ENCODE results near the gene PLA2G4A. TPM values are rescaled to one million over a fixed set of nuclear protein-coding genes. Genes with fewer than 3 reads are reported as not detected.

PLA2G4A gene
- total RNA-seq, 2 experiments from 2014 or later = 0.11 TPM; not detected in 1

- POLR2A ChIA-PET = no interaction called here
- TF ChIP-seq, protein P1, sequence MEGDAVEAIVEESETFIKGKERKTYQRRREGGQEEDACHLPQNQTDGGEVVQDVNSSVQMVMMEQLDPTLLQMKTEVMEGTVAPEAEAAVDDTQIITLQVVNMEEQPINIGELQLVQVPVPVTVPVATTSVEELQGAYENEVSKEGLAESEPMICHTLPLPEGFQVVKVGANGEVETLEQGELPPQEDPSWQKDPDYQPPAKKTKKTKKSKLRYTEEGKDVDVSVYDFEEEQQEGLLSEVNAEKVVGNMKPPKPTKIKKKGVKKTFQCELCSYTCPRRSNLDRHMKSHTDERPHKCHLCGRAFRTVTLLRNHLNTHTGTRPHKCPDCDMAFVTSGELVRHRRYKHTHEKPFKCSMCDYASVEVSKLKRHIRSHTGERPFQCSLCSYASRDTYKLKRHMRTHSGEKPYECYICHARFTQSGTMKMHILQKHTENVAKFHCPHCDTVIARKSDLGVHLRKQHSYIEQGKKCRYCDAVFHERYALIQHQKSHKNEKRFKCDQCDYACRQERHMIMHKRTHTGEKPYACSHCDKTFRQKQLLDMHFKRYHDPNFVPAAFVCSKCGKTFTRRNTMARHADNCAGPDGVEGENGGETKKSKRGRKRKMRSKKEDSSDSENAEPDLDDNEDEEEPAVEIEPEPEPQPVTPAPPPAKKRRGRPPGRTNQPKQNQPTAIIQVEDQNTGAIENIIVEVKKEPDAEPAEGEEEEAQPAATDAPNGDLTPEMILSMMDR (IDR thresholded peaks at IDR 0.05) = no peak
- intact Hi-C loops (cut with micrococcal nuclease) = no loop called here
Observed at GRCh38 chr1:187003353-187003752, 174.6 kb downstream of the PLA2G4A start.

DNA sequence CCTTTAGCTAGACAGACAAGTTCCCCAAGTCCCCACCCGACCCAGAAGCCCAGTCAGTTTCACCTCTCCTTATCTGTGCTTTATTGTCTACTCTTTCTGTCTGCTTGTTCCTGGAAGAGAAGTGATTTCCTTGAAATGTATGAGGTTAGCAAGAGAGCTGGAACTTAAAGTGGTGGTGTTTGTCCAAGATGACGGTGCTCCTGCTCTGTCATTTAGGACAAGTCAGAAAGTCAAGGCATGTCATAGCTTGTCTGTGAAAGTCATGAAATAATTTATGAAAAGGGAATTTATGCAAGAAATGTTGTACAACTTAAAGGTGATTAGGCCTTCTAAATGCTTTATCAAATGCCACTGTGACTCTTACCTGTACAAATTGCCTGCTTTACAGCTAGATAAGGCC, 178.1 kb downstream of the PLA2G4A start:
- Mint-ChIP-seq H3K27ac (no peak overlapping the region), H3K36me3 (ENCODE audit: low read depth) (no peaks in the 10 kb centered on the region), H3K27me3 (peaks cover 2% of the 10 kb centered on the region), H3K9me3 (peaks cover 20% of the 10 kb centered on the region), H3K4me1 (ENCODE audit: low read depth) (no peaks in the 10 kb centered on the region), H3K4me3 (no peak overlapping the region)
- intact Hi-C loops (cut with micrococcal nuclease) = no loop called here
- ChIA-PET CTCF (no interaction called here), POLR2A (no interaction called here)
- ATAC-seq (no peak), DNase-seq (no peak)
- TF ChIP-seq, protein P1 (IDR thresholded peaks at IDR 0.05) = no peak

More at GRCh38 chr1:187003353-187003752, 174.6 kb downstream of the PLA2G4A start:
- peaks cover 7% of the 10 kb centered on the region for H3K27me3 Mint-ChIP-seq
- DNase-seq = no peak
- no peak for ATAC-seq
- peaks cover 8% of the 10 kb centered on the region for H3K9me3 Mint-ChIP-seq
- no peaks in the 10 kb centered on the region for H3K36me3 Mint-ChIP-seq (ENCODE audit: low read depth)
- H3K27ac Mint-ChIP-seq = no peak overlapping the region
- CTCF ChIA-PET = no interaction called here
- no peak overlapping the region for H3K4me3 Mint-ChIP-seq
- no peaks in the 10 kb centered on the region for H3K4me1 Mint-ChIP-seq (ENCODE audit: low read depth)

- POLR2A ChIA-PET = no interaction called here
- Mint-ChIP-seq H3K4me1 (ENCODE audit: low read depth) (no peaks in the 10 kb centered on the region), H3K27ac (no peak overlapping the region), H3K36me3 (ENCODE audit: low read depth) (no peaks in the 10 kb centered on the region), H3K9me3 (peaks cover 20% of the 10 kb centered on the region), H3K27me3 (peaks cover 2% of the 10 kb centered on the region), H3K4me3 (no peak overlapping the region)
- CTCF ChIA-PET = no interaction called here
- no peak for ATAC-seq
- intact Hi-C loops (cut with micrococcal nuclease) = no loop called here
- no peak for DNase-seq
- TF ChIP-seq, protein P1 (IDR thresholded peaks at IDR 0.05) = no peak
Observed at GRCh38 chr1:187009320-187009719, 180.6 kb downstream of the PLA2G4A start.

- ChIA-PET POLR2A (no interaction called here), CTCF (interaction anchor here (0.7 kb wide), 1 partner anchor 412 kb away, joined by 3 read pairs; no protein-coding TSS in a partner anchor)
- TF ChIP-seq, protein P1 (IDR thresholded peaks at IDR 0.05) = no peak
- H3K27me3 Mint-ChIP-seq = peaks cover 2% of the 10 kb centered on the region
- H3K9me3 Mint-ChIP-seq = peaks cover 20% of the 10 kb centered on the region
- DNase-seq (no peak), ATAC-seq (no peak)
- no peaks in the 10 kb centered on the region for H3K4me1 Mint-ChIP-seq (ENCODE audit: low read depth)
- intact Hi-C loops (cut with micrococcal nuclease) = no loop called here
- no peak overlapping the region for H3K4me3 Mint-ChIP-seq
- no peak overlapping the region for H3K27ac Mint-ChIP-seq
- H3K36me3 Mint-ChIP-seq (ENCODE audit: low read depth) = no peaks in the 10 kb centered on the region
Observed at GRCh38 chr1:187010571-187011309, 182.0 kb downstream of the PLA2G4A start.

- CTCF ChIA-PET = no interaction called here
- ATAC-seq = no peak
- Mint-ChIP-seq H3K27ac (no peak overlapping the region), H3K4me3 (no peak overlapping the region), H3K9me3 (peaks cover 10% of the 10 kb centered on the region), H3K36me3 (ENCODE audit: low read depth) (no peaks in the 10 kb centered on the region), H3K27me3 (peaks cover 3% of the 10 kb centered on the region), H3K4me1 (ENCODE audit: low read depth) (no peaks in the 10 kb centered on the region)
- TF ChIP-seq, protein P1 (IDR thresholded peaks at IDR 0.05) = no peak
- no peak for DNase-seq
- POLR2A ChIA-PET = no interaction called here
- intact Hi-C loops (cut with micrococcal nuclease) = no loop called here
Observed at GRCh38 chr1:187013582-187014200, 184.9 kb downstream of the PLA2G4A start.

Data from activated CD8-positive, alpha-beta T cell treated with anti-CD3 and anti-CD28 coated beads for 36 hours (primary cell).